ENCODE results near the gene PHACTR4. TPM values are rescaled to one million over a fixed set of nuclear protein-coding genes. Genes with fewer than 3 reads are reported as not detected.

Gene PHACTR4
- total and polyA plus RNA-seq, 10 of the 15 experiments (the other 5 are each of a cell fraction or from before 2014, with no cell fraction given) = 8.9 to 34.2 (median 12.5) TPM

DNA sequence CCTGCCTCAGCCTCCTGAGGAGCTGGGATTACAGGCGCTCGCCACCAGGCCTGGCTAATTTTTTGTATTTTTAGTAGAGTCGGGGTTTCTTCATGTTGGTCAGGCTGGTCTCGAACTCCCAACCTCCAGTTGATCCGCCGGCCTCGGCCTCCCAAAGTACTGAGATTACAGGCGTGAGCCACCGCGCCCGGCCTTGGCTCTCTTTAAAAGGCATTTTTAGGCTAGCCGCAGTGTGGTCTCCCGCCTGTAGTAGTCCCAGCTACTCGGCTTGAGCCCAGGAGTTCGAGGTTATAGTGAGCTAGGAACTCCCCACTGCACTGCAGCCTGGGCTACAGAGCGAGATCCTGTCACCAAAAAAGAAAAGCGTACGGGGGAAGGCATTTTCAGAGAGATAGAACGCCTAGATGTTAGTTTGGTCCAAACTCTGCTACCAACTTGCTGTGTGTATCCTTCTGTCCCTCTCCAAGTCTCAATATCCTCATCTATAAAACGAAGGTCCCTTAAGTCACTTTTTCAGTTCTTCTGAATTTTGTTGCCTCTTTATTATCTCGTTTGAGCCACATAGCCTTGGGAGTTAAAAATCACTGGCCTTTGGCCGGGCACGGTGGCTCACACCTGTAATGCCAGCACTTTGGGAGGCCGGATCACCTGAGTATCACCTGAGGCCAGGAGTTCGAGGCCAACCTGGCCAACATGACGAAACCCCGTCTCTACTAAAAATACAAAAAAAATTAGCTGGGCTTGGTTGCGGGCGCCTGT is 40.0 kb upstream of the PHACTR4 start (continued):
- TF ChIP-seq RAD51 (IDR thresholded peaks at IDR 0.05) (no peak), ZBED1 (IDR thresholded peaks at IDR 0.05; ENCODE audit: borderline replicate concordance) (no peak), SREBF1 (IDR thresholded peaks at IDR 0.05; ENCODE audit: low read length) (no peak)

DNA sequence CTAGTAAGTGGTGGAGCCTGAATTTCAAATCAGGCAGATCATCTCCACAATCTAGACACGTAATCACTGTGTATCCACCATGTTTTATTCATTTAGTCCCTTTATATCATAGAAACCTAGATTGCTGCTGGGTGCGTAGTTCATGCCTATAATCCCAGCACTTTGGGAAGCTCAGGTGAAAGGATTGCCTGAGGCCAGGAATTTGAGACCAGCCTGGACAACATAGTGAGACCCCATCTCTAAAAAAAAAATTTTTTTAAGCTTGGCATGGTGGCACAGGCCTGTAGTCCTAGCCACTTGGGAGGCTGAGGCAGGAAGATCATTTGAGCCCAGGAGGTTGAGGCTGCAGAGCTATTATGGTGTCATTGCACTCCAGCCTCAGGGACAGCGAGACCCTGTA is 30.6 kb upstream of the PHACTR4 start:
- in situ Hi-C loops (cut with MboI) (no loop called here), intact Hi-C loops (cut with micrococcal nuclease; ENCODE audit: unreplicated experiment) (no loop called here)
- H3K79me2 ChIP-seq (ENCODE audit: control insufficient read depth, insufficient read depth, low read length) = no peaks in the 10 kb centered on the region; the same call in 1 of the 2 replicates
- 68% methylated on average over 3 of the region's 3 CpGs for WGBS (ENCODE audit: insufficient coverage, insufficient replicate concordance, low lambda C conversion rate, missing lambda C conversion rate)
- POLR2A ChIA-PET = no interaction called here
- RAD21 ChIA-PET (ENCODE audit: unreplicated experiment) = no interaction called here
- H3K27ac ChIP-seq (ENCODE audit: control insufficient read depth, insufficient read depth) = no peak overlapping the region
- H3K36me3 ChIP-seq (ENCODE audit: control insufficient read depth in 2 of 2, insufficient read depth in 2 of 2, low read length in 1 of 2) = peaks cover 2 to 4% of the 10 kb centered on the region in 2 experiments; a peak in 1 of 4 replicates
- H3K9me3 ChIP-seq (replicated peaks; ENCODE audit: control insufficient read depth, insufficient read depth, low read length) = no peaks in the 10 kb centered on the region
- FAIRE-seq (no peak), ATAC-seq (no peak), DNase-seq (ENCODE audit: low read depth, low spot score) (no peak)
- no peak overlapping the region for H3K4me2 ChIP-seq (ENCODE audit: control insufficient read depth, insufficient read depth)
- no peaks in the 10 kb centered on the region for H3K27me3 ChIP-seq (replicated peaks in 1 of 2; ENCODE audit: control insufficient read depth in 2 of 2, insufficient read depth in 2 of 2, low read length in 1 of 2)
- H3K4me1 ChIP-seq (ENCODE audit: control insufficient read depth, insufficient read depth, low read length) = no peaks in the 10 kb centered on the region
- no peak overlapping the region for H3K9ac ChIP-seq (ENCODE audit: control insufficient read depth, insufficient read depth, low read length)
- no peak overlapping the region for H2AFZ ChIP-seq (ENCODE audit: control insufficient read depth, low read depth, low read length)
- SMC1A ChIA-PET (ENCODE audit: uncharacterized antibody, unreplicated experiment) = interaction anchor here (1.6 to 2.6 kb wide), 2 partner anchors 12 to 90 kb away, joined by 4 to 8 read pairs; no protein-coding TSS in a partner anchor
- CTCF ChIA-PET = no interaction called here
- TF ChIP-seq CBFB (IDR thresholded peaks at IDR 0.05; ENCODE audit: low read depth) (no peak), HDAC6 (IDR thresholded peaks at IDR 0.05; ENCODE audit: unreplicated experiment) (no peak), RFX5 (IDR thresholded peaks at IDR 0.05; ENCODE audit: low read depth, low read length) (no peak), TARDBP (IDR thresholded peaks at IDR 0.05; ENCODE audit: borderline replicate concordance) (no peak), BACH1 (IDR thresholded peaks at IDR 0.05; ENCODE audit: borderline replicate concordance) (no peak), LARP7 (IDR thresholded peaks at IDR 0.05) (no peak), WRNIP1 (IDR thresholded peaks at IDR 0.05; ENCODE audit: borderline replicate concordance, low read depth, low read length) (no peak), KDM1A (IDR thresholded peaks at IDR 0.05; ENCODE audit: borderline replicate concordance) (no peak), NR2C1 (IDR thresholded peaks at IDR 0.05) (no peak)
- TF ChIP-seq, protein P1, sequence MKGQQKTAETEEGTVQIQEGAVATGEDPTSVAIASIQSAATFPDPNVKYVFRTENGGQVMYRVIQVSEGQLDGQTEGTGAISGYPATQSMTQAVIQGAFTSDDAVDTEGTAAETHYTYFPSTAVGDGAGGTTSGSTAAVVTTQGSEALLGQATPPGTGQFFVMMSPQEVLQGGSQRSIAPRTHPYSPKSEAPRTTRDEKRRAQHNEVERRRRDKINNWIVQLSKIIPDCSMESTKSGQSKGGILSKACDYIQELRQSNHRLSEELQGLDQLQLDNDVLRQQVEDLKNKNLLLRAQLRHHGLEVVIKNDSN (IDR thresholded peaks at IDR 0.05; ENCODE audit: borderline replicate concordance, extremely low read length, insufficient read depth, low read depth, low read length) = no peak
- H3K4me3 ChIP-seq = no peak overlapping the region
- H4K20me1 ChIP-seq (ENCODE audit: control insufficient read depth, insufficient read depth) = no peaks in the 10 kb centered on the region
- no TSS peak for BruUV-seq (replicated peaks)
